ENCODE results near the gene USF3.

DNA sequence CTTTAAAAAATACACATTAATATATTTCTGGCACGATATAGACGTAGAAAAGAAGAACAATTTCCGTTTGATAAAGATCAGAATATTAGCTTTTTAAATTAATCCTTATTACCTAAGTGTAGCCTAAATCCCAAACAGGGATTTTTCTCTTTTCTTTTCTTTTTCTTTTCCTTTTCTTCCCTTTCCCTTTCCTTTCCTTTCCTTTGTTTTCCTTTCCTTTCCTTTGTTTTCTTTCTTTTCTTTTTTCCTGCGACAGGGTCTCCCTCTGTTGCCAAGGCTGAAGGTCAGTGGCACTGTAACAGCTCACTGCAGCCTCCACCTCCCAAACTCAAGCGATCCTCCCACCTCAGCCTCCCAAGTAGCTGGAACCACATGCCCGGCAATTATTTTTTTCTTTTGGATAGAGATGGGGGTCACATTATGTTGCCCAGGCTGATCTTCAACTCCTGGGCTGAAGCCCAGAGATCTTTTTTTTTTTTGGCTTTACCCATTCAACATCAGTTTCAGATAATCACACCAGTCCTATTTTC, 1.8 kb upstream of the USF3 start:
- TF ChIP-seq, protein P1, sequence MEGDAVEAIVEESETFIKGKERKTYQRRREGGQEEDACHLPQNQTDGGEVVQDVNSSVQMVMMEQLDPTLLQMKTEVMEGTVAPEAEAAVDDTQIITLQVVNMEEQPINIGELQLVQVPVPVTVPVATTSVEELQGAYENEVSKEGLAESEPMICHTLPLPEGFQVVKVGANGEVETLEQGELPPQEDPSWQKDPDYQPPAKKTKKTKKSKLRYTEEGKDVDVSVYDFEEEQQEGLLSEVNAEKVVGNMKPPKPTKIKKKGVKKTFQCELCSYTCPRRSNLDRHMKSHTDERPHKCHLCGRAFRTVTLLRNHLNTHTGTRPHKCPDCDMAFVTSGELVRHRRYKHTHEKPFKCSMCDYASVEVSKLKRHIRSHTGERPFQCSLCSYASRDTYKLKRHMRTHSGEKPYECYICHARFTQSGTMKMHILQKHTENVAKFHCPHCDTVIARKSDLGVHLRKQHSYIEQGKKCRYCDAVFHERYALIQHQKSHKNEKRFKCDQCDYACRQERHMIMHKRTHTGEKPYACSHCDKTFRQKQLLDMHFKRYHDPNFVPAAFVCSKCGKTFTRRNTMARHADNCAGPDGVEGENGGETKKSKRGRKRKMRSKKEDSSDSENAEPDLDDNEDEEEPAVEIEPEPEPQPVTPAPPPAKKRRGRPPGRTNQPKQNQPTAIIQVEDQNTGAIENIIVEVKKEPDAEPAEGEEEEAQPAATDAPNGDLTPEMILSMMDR (IDR thresholded peaks at IDR 0.05), result no peak
- TF ChIP-seq POLR2A (IDR thresholded peaks at IDR 0.05), result no peak

Data from ovary (tissue), 3 donors.